Calu3 (cell line): ENCODE results near the gene CNTNAP2. TPM values are rescaled to one million over a fixed set of nuclear protein-coding genes. Genes with fewer than 3 reads are reported as not detected.

Source experiments
- BruUV-seq: library from RNA; stranded (reverse); fragments of 400-500 nt; replicated peaks from 2 replicates; lab custom pipeline; 2021; lab: Mats Ljungman, UMichigan
- CTCF ChIA-PET: fragments of 300-600 bp; sonication (Branson Sonifier 250); formaldehyde crosslinking; loops from one replicate; lab custom pipeline; 2022; ENCODE audit warnings: antibody characterized with exemption; lab: Charles Lee
- DNase-seq: peaks from one replicate; pipeline ENCODE4 v3.0.0; 2022
- H3K27ac Mint-ChIP-seq: one replicate; pipeline ENCODE4 v1.8.0; 2022; ENCODE audit warnings: mixed read lengths; ENCODE audit not compliant: unreplicated experiment
- H3K27me3 Mint-ChIP-seq: one replicate; pipeline ENCODE4 v1.8.0; 2022; ENCODE audit warnings: mixed read lengths; ENCODE audit not compliant: unreplicated experiment
- H3K36me3 Mint-ChIP-seq: one replicate; pipeline ENCODE4 v1.8.0; 2022; ENCODE audit warnings: mild to moderate bottlenecking, moderate library complexity, mixed read lengths; ENCODE audit not compliant: insufficient read depth, unreplicated experiment
- H3K4me1 Mint-ChIP-seq: one replicate; pipeline ENCODE4 v1.8.0; 2022; ENCODE audit warnings: mild to moderate bottlenecking, low read depth, mixed read lengths; ENCODE audit not compliant: unreplicated experiment
- H3K4me3 Mint-ChIP-seq: one replicate; pipeline ENCODE4 v1.8.0; 2022; ENCODE audit warnings: mild to moderate bottlenecking, low read depth, moderate library complexity, mixed read lengths; ENCODE audit not compliant: unreplicated experiment
- H3K9me3 Mint-ChIP-seq: one replicate; pipeline ENCODE4 v1.8.0; 2022; ENCODE audit warnings: low read depth, mixed read lengths; ENCODE audit not compliant: unreplicated experiment
- CTCF ChIP-seq: fragments of 200-600 bp; IDR thresholded peaks from one replicate; pipeline ENCODE4 v1.8.0; 2022; ENCODE audit warnings: antibody characterized with exemption; ENCODE audit not compliant: unreplicated experiment
- intact Hi-C: fragments of 100-400 bp; cut with micrococcal nuclease; formaldehyde crosslinking; loops from one replicate; pipeline ENCODE4 v1.10.0; 2022; ENCODE audit not compliant: unreplicated experiment
- total RNA-seq: library from RNA; stranded (reverse); gene quantifications from 2 replicates; pipeline ENCODE4 v1.2.3, GENCODE V29; 2022

The CNTNAP2 gene
- total RNA-seq, 1 experiment from 2014 or later = 1.1 TPM

GRCh38 chr7:147771344-147771743, 1654.7 kb downstream of the CNTNAP2 start:
- DNase-seq = no peak
- Mint-ChIP-seq H3K4me3 (no peak overlapping the region), H3K27me3 (no peaks in the 10 kb centered on the region), H3K4me1 (no peaks in the 10 kb centered on the region), H3K9me3 (peaks cover 21% of the 10 kb centered on the region), H3K36me3 (no peaks in the 10 kb centered on the region), H3K27ac (no peak overlapping the region)
- BruUV-seq = no TSS peak
- CTCF ChIA-PET = no interaction called here
- intact Hi-C loops = no loop called here
- TF ChIP-seq CTCF = no peak

GRCh38 chr7:147774461-147774860, 1657.9 kb downstream of the CNTNAP2 start:
- DNase-seq = no peak
- H3K4me1 Mint-ChIP-seq = no peaks in the 10 kb centered on the region
- H3K4me3 Mint-ChIP-seq = no peak overlapping the region
- CTCF ChIA-PET = no interaction called here
- no peaks in the 10 kb centered on the region for H3K27me3 Mint-ChIP-seq
- intact Hi-C loops = no loop called here
- BruUV-seq = no TSS peak
- H3K27ac Mint-ChIP-seq = no peak overlapping the region
- peaks cover 20% of the 10 kb centered on the region for H3K9me3 Mint-ChIP-seq
- TF ChIP-seq CTCF = no peak
- H3K36me3 Mint-ChIP-seq = no peaks in the 10 kb centered on the region

GRCh38 chr7:147775516-147776284, 1659.1 kb downstream of the CNTNAP2 start:
- H3K27me3 Mint-ChIP-seq = no peaks in the 10 kb centered on the region
- no peak for TF ChIP-seq CTCF
- no peaks in the 10 kb centered on the region for H3K36me3 Mint-ChIP-seq
- H3K4me3 Mint-ChIP-seq = no peak overlapping the region
- H3K4me1 Mint-ChIP-seq = no peaks in the 10 kb centered on the region
- H3K27ac Mint-ChIP-seq = no peak overlapping the region
- BruUV-seq = no TSS peak
- intact Hi-C loops = no loop called here
- no peak for DNase-seq
- CTCF ChIA-PET = no interaction called here
- peaks cover 18% of the 10 kb centered on the region for H3K9me3 Mint-ChIP-seq

- Mint-ChIP-seq H3K27me3 (no peaks in the 10 kb centered on the region), H3K4me3 (no peak overlapping the region), H3K36me3 (no peaks in the 10 kb centered on the region), H3K9me3 (peaks cover 17% of the 10 kb centered on the region), H3K27ac (no peak overlapping the region), H3K4me1 (no peaks in the 10 kb centered on the region)
- BruUV-seq = no TSS peak
- no peak for TF ChIP-seq CTCF
- intact Hi-C loops = no loop called here
- CTCF ChIA-PET = no interaction called here
- no peak for DNase-seq
These were observed 1660.7 kb downstream of the CNTNAP2 start for GRCh38 chr7:147777309-147777708.
